Neural progenitor cell (in vitro differentiated cells): ENCODE data around the gene FYN. TPM values are rescaled to one million over a fixed set of nuclear protein-coding genes. Genes with fewer than 3 reads are reported as not detected.

Source experiments
- DNase-seq: peaks from one replicate; pipeline ENCODE4 v3.0.0-alpha.2; 2016; ENCODE audit warnings: low spot score
- H2AFZ ChIP-seq: fragments of 200-600 bp; sonication (generic); replicated peaks from 2 replicates; pipeline ENCODE4 v1.6.1; 2016; ENCODE audit warnings: antibody characterized with exemption
- H3F3A ChIP-seq: fragments of 200-600 bp; sonication (generic); 2 replicates; pipeline ENCODE4 v1.6.1; 2016; ENCODE audit warnings: antibody characterized with exemption, low read depth
- H3K27ac ChIP-seq: fragments of 200-600 bp; sonication (generic); 2 replicates; pipeline ENCODE4 v1.5.1; 2016; ENCODE audit warnings: mild to moderate bottlenecking
- H3K27me3 ChIP-seq: fragments of 200-600 bp; sonication (generic); 2 replicates; pipeline ENCODE4 v1.6.1; 2016; ENCODE audit warnings: mild to moderate bottlenecking, moderate library complexity
- H3K36me3 ChIP-seq: fragments of 200-600 bp; sonication (generic); 2 replicates; pipeline ENCODE4 v1.5.1; 2016
- H3K4me1 ChIP-seq: fragments of 200-600 bp; sonication (generic); 2 replicates; pipeline ENCODE4 v1.6.1; 2016; ENCODE audit warnings: mixed run types
- H3K4me2 ChIP-seq: fragments of 200-600 bp; sonication (generic); 2 replicates; pipeline ENCODE4 v1.6.1; 2016
- H3K4me3 ChIP-seq: fragments of 200-600 bp; sonication (generic); 2 replicates; pipeline ENCODE4 v1.5.1; 2016
- H3K79me2 ChIP-seq: fragments of 200-600 bp; sonication (generic); 2 replicates; pipeline ENCODE4 v1.6.1; 2016; ENCODE audit warnings: low read depth
- H3K9ac ChIP-seq: fragments of 200-600 bp; sonication (generic); 2 replicates; pipeline ENCODE4 v1.6.1; 2016
- H3K9me3 ChIP-seq: fragments of 200-600 bp; sonication (generic); 2 replicates; pipeline ENCODE4 v1.5.1; 2016; ENCODE audit warnings: low read depth
- H4K20me1 ChIP-seq: fragments of 200-600 bp; sonication (generic); 2 replicates; pipeline ENCODE4 v1.6.1; 2016; ENCODE audit warnings: low read depth
- H3K27ac Mint-ChIP-seq: 3 replicates; pipeline ENCODE4 v1.8.0; 2021; ENCODE audit warnings: mixed read lengths
- H3K27me3 Mint-ChIP-seq: 2 replicates; pipeline ENCODE4 v1.8.0; 2022; ENCODE audit warnings: low read depth, mild to moderate bottlenecking, inconsistent platforms, moderate library complexity, mixed read lengths; ENCODE audit not compliant: insufficient read depth
- H3K36me3 Mint-ChIP-seq: 3 replicates; pipeline ENCODE4 v1.8.0; 2021; ENCODE audit warnings: mixed read lengths
- H3K4me1 Mint-ChIP-seq: 3 replicates; pipeline ENCODE4 v1.8.0; 2021; ENCODE audit warnings: mixed read lengths
- H3K4me3 Mint-ChIP-seq: 3 replicates; pipeline ENCODE4 v1.8.0; 2021; ENCODE audit warnings: mild to moderate bottlenecking, moderate library complexity, mixed read lengths
- H3K9me3 Mint-ChIP-seq: 3 replicates; pipeline ENCODE4 v1.8.0; 2020; ENCODE audit warnings: mixed read lengths
- CTCF ChIP-seq: fragments of 200-600 bp; sonication (generic); IDR thresholded peaks from 2 replicates; pipeline ENCODE4 v1.5.1; 2017; ENCODE audit warnings: antibody characterized with exemption, mild to moderate bottlenecking
- EZH2 ChIP-seq: fragments of 200-600 bp; sonication (generic); IDR thresholded peaks from 2 replicates; pipeline ENCODE4 v1.6.1; 2017; ENCODE audit warnings: antibody characterized with exemption, mild to moderate bottlenecking, moderate library complexity
- EZH2phosphoT487 ChIP-seq: fragments of 200-600 bp; sonication (generic); IDR thresholded peaks from 2 replicates; pipeline ENCODE4 v1.6.1; 2017; ENCODE audit warnings: antibody characterized with exemption
- total RNA-seq: library from RNA; depleted of rRNA; stranded (reverse); fragments of >200 nt; gene quantifications from 2 replicates; pipeline ENCODE4 v1.2.3, GENCODE V29; 2015; ENCODE audit warnings: low replicate concordance

FYN gene
- total RNA-seq, 1 donor from 2014 or later = 167 TPM

- no peak overlapping the region for H2AFZ ChIP-seq
- no peak overlapping the region for H3K9ac ChIP-seq
- peaks cover 9% of the 10 kb centered on the region for H4K20me1 ChIP-seq
- Mint-ChIP-seq H3K36me3 (peaks cover 28% of the 10 kb centered on the region), H3K4me1 (peaks cover 55% of the 10 kb centered on the region), H3K27me3 (peaks cover 8% of the 10 kb centered on the region), H3K27ac (peak overlapping the region; percentile 59), H3K4me3 (no peak overlapping the region), H3K9me3 (no peaks in the 10 kb centered on the region)
- H3K4me2 ChIP-seq = peak overlapping the region; percentile 13
- no peaks in the 10 kb centered on the region for H3K79me2 ChIP-seq
- no peak for DNase-seq
- peaks cover 23% of the 10 kb centered on the region for H3K4me1 ChIP-seq
- H3K4me3 ChIP-seq = no peak overlapping the region
- no peak overlapping the region for H3K27ac ChIP-seq
- TF ChIP-seq CTCF (no peak), EZH2phosphoT487 (no peak), EZH2 (no peak)
- no peaks in the 10 kb centered on the region for H3K27me3 ChIP-seq
- H3F3A ChIP-seq = peaks cover 16% of the 10 kb centered on the region
- H3K36me3 ChIP-seq = no peaks in the 10 kb centered on the region
- no peaks in the 10 kb centered on the region for H3K9me3 ChIP-seq
Measured at GRCh38 chr6:111711984-111712752, 161.1 kb downstream of the FYN start.

GRCh38 chr6:111711476-111711875 is 161.8 kb downstream of the FYN start:
- peak; percentile 18 for DNase-seq
- H3K9me3 Mint-ChIP-seq = no peaks in the 10 kb centered on the region
- Histone ChIP-seq H3F3A (peaks cover 23% of the 10 kb centered on the region), H3K27me3 (no peaks in the 10 kb centered on the region), H3K9ac (no peak overlapping the region), H4K20me1 (peaks cover 12% of the 10 kb centered on the region), H2AFZ (no peak overlapping the region), H3K4me1 (peaks cover 30% of the 10 kb centered on the region), H3K4me3 (no peak overlapping the region), H3K9me3 (no peaks in the 10 kb centered on the region), H3K4me2 (peak overlapping the region; percentile 13), H3K27ac (no peak overlapping the region), H3K36me3 (no peaks in the 10 kb centered on the region), H3K79me2 (no peaks in the 10 kb centered on the region)
- H3K36me3 Mint-ChIP-seq = peaks cover 28% of the 10 kb centered on the region
- H3K27ac Mint-ChIP-seq = peak overlapping the region; percentile 11
- H3K4me1 Mint-ChIP-seq = peaks cover 61% of the 10 kb centered on the region
- no peak overlapping the region for H3K4me3 Mint-ChIP-seq
- no peak for TF ChIP-seq EZH2
- TF ChIP-seq CTCF = no peak
- peaks cover 8% of the 10 kb centered on the region for H3K27me3 Mint-ChIP-seq

- Mint-ChIP-seq H3K4me3 (no peak overlapping the region), H3K27me3 (peaks cover 8% of the 10 kb centered on the region), H3K4me1 (peaks cover 63% of the 10 kb centered on the region), H3K36me3 (peaks cover 28% of the 10 kb centered on the region), H3K27ac (no peak overlapping the region), H3K9me3 (no peaks in the 10 kb centered on the region)
- no peak for TF ChIP-seq EZH2
- no peak for TF ChIP-seq CTCF
- no peak for TF ChIP-seq EZH2phosphoT487
- DNase-seq = no peak
- peaks cover 35% of the 10 kb centered on the region for H3K4me1 ChIP-seq
- peaks cover 28% of the 10 kb centered on the region for H3F3A ChIP-seq
- H3K4me3 ChIP-seq = no peak overlapping the region
- no peak overlapping the region for H2AFZ ChIP-seq
- no peaks in the 10 kb centered on the region for H3K9me3 ChIP-seq
- H3K9ac ChIP-seq = no peak overlapping the region
- H3K79me2 ChIP-seq = no peaks in the 10 kb centered on the region
- no peaks in the 10 kb centered on the region for H3K27me3 ChIP-seq
- H3K36me3 ChIP-seq = no peaks in the 10 kb centered on the region
- peaks cover 12% of the 10 kb centered on the region for H4K20me1 ChIP-seq
- H3K4me2 ChIP-seq = no peak overlapping the region
- no peak overlapping the region for H3K27ac ChIP-seq
Measured at GRCh38 chr6:111710911-111711310, 162.3 kb downstream of the FYN start.
